OCI-M2 (cell line): ENCODE results near the gene SRRM2.

Source experiments
- DNase-seq: peaks from one replicate; lab custom pipeline; 2025; ENCODE audit not compliant: unreplicated experiment; lab: John Stamatoyannopoulos, UW

SRRM2 gene

GRCh38 chr16:2791174-2791573 lies 38.7 kb downstream of the SRRM2 start:
- no peak for DNase-seq

- no peak for DNase-seq
Observed at GRCh38 chr16:2792940-2793339, 40.5 kb downstream of the SRRM2 start.

GRCh38 chr16:2795395-2796143 lies 43.1 kb downstream of the SRRM2 start:
- DNase-seq, result no peak

- no peak for DNase-seq
Observed at GRCh38 chr16:2798723-2799204, 46.3 kb downstream of the SRRM2 start.

GRCh38 chr16:2799205-2799858 lies 46.9 kb downstream of the SRRM2 start:
- DNase-seq, result no peak

GRCh38 chr16:2799859-2800226 lies 47.4 kb downstream of the SRRM2 start:
- no peak for DNase-seq

GRCh38 chr16:2803545-2804195 lies 51.2 kb downstream of the SRRM2 start:
- DNase-seq, result no peak

DNA sequence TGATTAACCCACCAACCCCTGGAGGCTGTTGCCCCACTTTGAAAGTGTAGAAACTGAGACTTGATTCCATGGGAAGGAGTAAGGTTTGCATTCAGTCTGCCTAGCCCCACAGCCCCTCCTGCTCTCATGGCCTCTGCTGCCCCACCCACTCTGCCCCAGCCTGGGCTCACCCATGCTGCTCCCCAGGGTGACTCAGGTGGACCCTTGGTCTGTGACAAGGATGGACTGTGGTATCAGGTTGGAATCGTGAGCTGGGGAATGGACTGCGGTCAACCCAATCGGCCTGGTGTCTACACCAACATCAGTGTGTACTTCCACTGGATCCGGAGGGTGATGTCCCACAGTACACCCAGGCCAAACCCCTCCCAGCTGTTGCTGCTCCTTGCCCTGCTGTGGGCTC lies 52.3 kb downstream of the SRRM2 start:
- no peak for DNase-seq

GRCh38 chr16:2806286-2806685 lies 53.8 kb downstream of the SRRM2 start:
- no peak for DNase-seq

GRCh38 chr16:2808181-2808580 lies 55.7 kb downstream of the SRRM2 start:
- DNase-seq, result no peak

DNA sequence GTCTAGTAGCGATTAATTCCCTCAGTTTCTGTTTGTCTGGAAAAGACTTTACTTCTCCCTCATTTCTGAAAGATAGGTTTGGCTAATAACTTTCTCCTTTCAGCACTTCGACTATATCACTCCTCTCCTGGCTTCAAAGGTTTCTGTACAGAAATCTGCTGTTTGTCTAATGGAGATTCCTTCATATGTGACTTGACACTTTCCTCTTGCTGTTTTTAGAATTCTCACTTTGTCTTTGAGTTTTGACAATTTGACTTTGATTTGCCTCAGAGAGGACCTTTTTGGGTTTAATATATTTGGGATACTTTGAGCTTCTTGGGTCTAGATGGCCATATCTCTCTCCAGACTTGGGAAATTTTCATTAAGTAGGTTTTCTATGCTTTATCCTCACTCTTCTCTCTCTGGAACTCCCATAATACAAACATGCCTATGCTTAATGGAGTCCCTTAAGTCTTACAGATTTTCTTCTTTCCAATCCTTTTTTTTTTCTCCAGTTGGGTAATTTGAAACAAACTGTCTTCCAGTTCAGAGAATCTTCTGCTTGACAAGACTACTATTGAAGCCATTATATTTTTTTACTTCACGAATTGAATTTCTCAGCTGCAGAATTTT lies 56.8 kb downstream of the SRRM2 start:
- no peak for DNase-seq

- DNase-seq, result no peak
Observed at GRCh38 chr16:2810651-2811050, 58.2 kb downstream of the SRRM2 start.

- no peak for DNase-seq
Observed at GRCh38 chr16:2811703-2812471, 59.4 kb downstream of the SRRM2 start.

DNA sequence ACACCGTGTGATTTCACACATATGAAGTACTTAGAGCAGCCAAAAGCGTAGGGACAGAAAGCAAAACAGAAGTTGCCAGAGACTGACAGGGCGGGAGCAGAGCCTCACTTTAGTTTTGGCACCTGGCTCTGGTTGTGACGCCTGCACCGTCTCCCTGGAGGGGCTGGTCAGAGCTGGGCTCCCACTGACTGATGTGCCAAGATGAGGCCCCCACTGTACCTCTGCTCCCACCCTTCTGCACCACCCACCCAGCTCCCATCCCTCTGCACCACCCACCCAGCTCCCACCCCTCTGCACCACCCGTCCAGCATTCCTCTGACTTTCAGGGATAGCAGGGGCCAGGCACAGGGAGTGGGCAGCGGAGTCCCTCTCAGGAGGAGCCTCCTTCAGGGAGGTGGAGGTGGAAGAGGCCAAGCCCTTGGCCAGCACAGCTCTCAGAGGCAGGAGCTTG lies 61.4 kb downstream of the SRRM2 start:
- no peak for DNase-seq

DNA sequence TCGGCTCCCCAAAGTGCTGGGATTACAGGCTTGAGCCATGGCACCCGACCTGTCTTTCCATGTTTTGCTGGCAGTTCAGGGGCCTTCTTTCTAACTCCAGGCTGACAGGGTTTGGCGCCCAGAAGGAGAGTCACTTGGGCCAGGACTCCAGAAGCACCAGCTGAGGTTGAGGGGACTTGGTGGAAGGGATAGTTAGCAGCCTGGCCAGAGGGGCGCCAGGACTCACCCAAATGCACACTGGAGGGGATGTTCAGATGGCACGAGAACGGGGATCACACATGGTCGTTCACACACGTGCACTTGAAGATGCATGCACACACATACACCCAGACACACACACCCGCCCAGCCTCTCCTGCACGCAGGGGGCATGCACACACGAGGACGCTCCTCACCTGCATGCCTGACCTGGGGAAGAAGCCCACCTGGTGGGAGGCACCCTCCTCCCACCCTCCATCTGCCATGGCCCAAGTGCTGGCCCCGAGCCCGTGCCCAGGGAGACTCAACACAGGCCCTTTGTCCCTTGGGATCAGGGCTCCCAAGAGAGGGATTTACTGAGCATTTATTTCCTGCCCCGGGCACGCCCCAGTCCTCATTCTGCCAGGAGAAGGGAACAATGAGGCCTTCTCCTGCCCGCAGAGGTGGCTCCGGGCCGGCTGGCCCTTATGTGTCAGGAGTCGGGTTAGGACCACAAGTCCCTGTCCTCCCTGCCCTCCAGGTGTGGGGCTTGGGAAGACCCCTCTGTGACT lies 62.3 kb downstream of the SRRM2 start:
- DNase-seq, result no peak

DNA sequence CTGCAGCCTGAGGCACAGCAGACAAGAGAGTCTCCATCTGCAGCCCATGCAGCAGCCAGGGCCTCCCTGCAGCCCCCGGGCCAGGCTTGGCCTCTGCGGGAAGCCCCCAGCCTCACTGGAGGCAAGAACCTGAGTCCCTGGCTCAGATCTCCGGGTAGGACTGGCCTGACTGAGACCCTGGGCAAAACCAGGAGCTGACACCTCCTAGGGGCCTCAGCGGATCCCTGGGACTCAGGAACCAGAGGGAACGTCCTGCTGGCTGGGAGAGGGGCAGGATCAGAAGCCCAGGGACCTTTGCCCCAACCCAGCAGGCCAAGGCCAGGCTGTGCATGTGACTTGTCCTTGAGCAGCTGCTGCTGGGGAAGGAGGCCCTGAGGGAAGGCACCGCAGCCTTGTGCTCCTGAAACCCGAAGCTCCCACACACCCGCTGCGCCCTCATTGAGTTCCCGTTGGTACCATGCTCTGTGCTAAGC lies 62.9 kb downstream of the SRRM2 start:
- no peak for DNase-seq

DNA sequence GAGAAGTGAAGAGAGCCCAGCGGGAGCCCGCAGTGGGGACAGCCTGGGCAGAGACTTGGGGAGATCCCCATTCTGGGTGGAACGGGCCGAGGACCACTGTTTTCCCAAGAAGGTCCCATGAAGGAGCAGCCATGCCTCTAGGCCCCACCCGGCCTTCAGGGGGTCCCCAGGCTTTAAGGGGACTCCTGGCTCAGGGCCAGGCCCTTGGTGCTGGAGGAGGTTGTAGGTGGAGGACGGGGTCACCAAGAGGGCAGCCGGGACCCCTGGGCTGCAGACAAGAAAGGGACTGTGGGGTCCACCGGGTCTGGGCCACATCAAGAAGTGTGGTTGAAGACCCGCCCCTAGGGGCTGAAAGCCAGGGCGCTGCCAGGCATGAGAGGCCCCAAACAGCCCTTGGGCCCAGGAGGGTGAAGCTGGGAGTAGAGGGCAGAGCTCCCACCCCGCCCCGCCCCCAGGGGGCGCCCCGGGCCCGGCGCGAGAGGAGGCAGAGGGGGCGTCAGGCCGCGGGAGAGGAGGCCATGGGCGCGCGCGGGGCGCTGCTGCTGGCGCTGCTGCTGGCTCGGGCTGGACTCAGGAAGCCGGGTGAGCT lies 64.4 kb downstream of the SRRM2 start, which contains the start of gene PRSS21:
PRSS21 (plus strand) TSS at position 487 of the 589 bp plus-strand sequence; CDS start at position 519, 32 bp downstream.
- DNase-seq, result no peak

- DNase-seq, result no peak
Observed at GRCh38 chr16:2817340-2818271, 65.2 kb downstream of the SRRM2 start.
